Stimulated activated naive B cell treated with anti-CD40 and anti-IgM and Interleukin-4, amounts not matched to agents 10 μg/mL and 1 μg/mL and 100 μg/mL, for 72 hours (primary cell): ENCODE data around the gene ARPC5.

Experiments
- ATAC-seq, 2 donors: fragments of 150-1000 bp; cut with Tn5 transposase; replicated peaks; 2 replicates each; pipeline ENCODE4 v1.10.0; 2021; ENCODE audit warnings: moderate library complexity in 1 of 2
- DNase-seq: peaks from one replicate; pipeline ENCODE4 v3.0.0; 2021
- H3K27ac Mint-ChIP-seq: one replicate; pipeline ENCODE4 v1.8.0; 2022; ENCODE audit warnings: mild to moderate bottlenecking, mixed read lengths
- H3K27me3 Mint-ChIP-seq, 2 donors: one replicate each; pipeline ENCODE4 v1.8.0; 2022; ENCODE audit warnings: mixed read lengths in 2 of 2
- H3K36me3 Mint-ChIP-seq, 2 donors: one replicate each; pipeline ENCODE4 v1.8.0; 2022; ENCODE audit warnings: mixed read lengths in 2 of 2, mild to moderate bottlenecking in 1 of 2
- H3K4me1 Mint-ChIP-seq, 2 donors: one replicate each; pipeline ENCODE4 v1.8.0; 2022; ENCODE audit warnings: mixed read lengths in 2 of 2, mild to moderate bottlenecking in 1 of 2
- H3K4me3 Mint-ChIP-seq, 2 donors: one replicate each; pipeline ENCODE4 v1.8.0; 2022; ENCODE audit warnings: mild to moderate bottlenecking in 2 of 2, mixed read lengths in 2 of 2, moderate library complexity in 1 of 2
- H3K9me3 Mint-ChIP-seq, 2 donors: one replicate each; pipeline ENCODE4 v1.8.0; 2022; ENCODE audit warnings: mixed read lengths in 2 of 2, mild to moderate bottlenecking in 1 of 2

ARPC5 gene

GRCh38 chr1:183580281-183580682 is 55.3 kb downstream of the ARPC5 start:
- H3K27me3 Mint-ChIP-seq = no peaks in the 10 kb centered on the region
- H3K36me3 Mint-ChIP-seq = peaks cover 53 to 66% of the 10 kb centered on the region in 2 donors
- peaks cover 41 to 79% of the 10 kb centered on the region in 2 donors for H3K4me1 Mint-ChIP-seq
- H3K9me3 Mint-ChIP-seq = peaks cover 2 to 3% of the 10 kb centered on the region in 2 donors
- DNase-seq = peak; percentile 63
- H3K4me3 Mint-ChIP-seq = peak overlapping the region; percentile 29 to 57
- peak overlapping the region; percentile 93 for H3K27ac Mint-ChIP-seq
- peak; percentile 90 to 93 for ATAC-seq

GRCh38 chr1:183578856-183579255 is 56.7 kb downstream of the ARPC5 start:
- Mint-ChIP-seq H3K4me1 (peaks cover 35 to 68% of the 10 kb centered on the region in 2 donors), H3K27me3 (no peaks in the 10 kb centered on the region), H3K4me3 (no peak overlapping the region)

GRCh38 chr1:183577897-183578465 is 57.6 kb downstream of the ARPC5 start:
- Mint-ChIP-seq H3K9me3 (peaks cover 2 to 3% of the 10 kb centered on the region in 2 donors), H3K4me1 (peaks cover 31 to 61% of the 10 kb centered on the region in 2 donors), H3K27ac (peak overlapping the region; percentile 68), H3K27me3 (no peaks in the 10 kb centered on the region), H3K4me3 (no peak overlapping the region), H3K36me3 (peaks cover 61 to 62% of the 10 kb centered on the region in 2 donors)
- ATAC-seq = no peak
- DNase-seq = no peak

More at GRCh38 chr1:183578856-183579255, 56.7 kb downstream of the ARPC5 start:
- DNase-seq (no peak), ATAC-seq (no peak)
- H3K9me3 Mint-ChIP-seq = peaks cover 2 to 3% of the 10 kb centered on the region in 2 donors
- peaks cover 59 to 63% of the 10 kb centered on the region in 2 donors for H3K36me3 Mint-ChIP-seq
- H3K27ac Mint-ChIP-seq = no peak overlapping the region

GRCh38 chr1:183576537-183576936 is 59.0 kb downstream of the ARPC5 start:
- Mint-ChIP-seq H3K27me3 (no peaks in the 10 kb centered on the region), H3K4me3 (no peak overlapping the region), H3K27ac (no peak overlapping the region), H3K4me1 (peaks cover 22 to 47% of the 10 kb centered on the region in 2 donors), H3K9me3 (no peaks in the 10 kb centered on the region), H3K36me3 (peaks cover 61 to 62% of the 10 kb centered on the region in 2 donors)
- no peak for ATAC-seq
- DNase-seq = no peak

- no peaks in the 10 kb centered on the region for H3K27me3 Mint-ChIP-seq
- ATAC-seq = no peak
- H3K36me3 Mint-ChIP-seq = peaks cover 62 to 66% of the 10 kb centered on the region in 2 donors
- no peak for DNase-seq
- H3K27ac Mint-ChIP-seq = no peak overlapping the region
- no peak overlapping the region for H3K4me3 Mint-ChIP-seq
- no peaks in the 10 kb centered on the region for H3K9me3 Mint-ChIP-seq
- peaks cover 21 to 42% of the 10 kb centered on the region in 2 donors for H3K4me1 Mint-ChIP-seq
These were observed 60.0 kb downstream of the ARPC5 start for GRCh38 chr1:183575606-183576005.

- Mint-ChIP-seq H3K27ac (peak overlapping the region; percentile 69), H3K4me3 (no peak overlapping the region), H3K36me3 (peaks cover 75 to 76% of the 10 kb centered on the region in 2 donors), H3K27me3 (no peaks in the 10 kb centered on the region), H3K4me1 (peaks cover 23 to 49% of the 10 kb centered on the region in 2 donors), H3K9me3 (peaks cover 2 to 7% of the 10 kb centered on the region in 2 donors)
- DNase-seq (no peak), ATAC-seq (no peak)
These were observed 62.9 kb downstream of the ARPC5 start for GRCh38 chr1:183572721-183573120.

GRCh38 chr1:183571678-183572268 is 63.8 kb downstream of the ARPC5 start:
- Mint-ChIP-seq H3K27ac (no peak overlapping the region), H3K27me3 (no peaks in the 10 kb centered on the region), H3K4me1 (peaks cover 28 to 49% of the 10 kb centered on the region in 2 donors), H3K4me3 (no peak overlapping the region), H3K9me3 (peaks cover 2 to 7% of the 10 kb centered on the region in 2 donors), H3K36me3 (peaks cover 77 to 85% of the 10 kb centered on the region in 2 donors)
- no peak for DNase-seq
- ATAC-seq = no peak
